ENCODE data around the gene ELFN1. TPM values are rescaled to one million over a fixed set of nuclear protein-coding genes. Genes with fewer than 3 reads are reported as not detected.
A peak's percentile ranks its signal among the peaks of the same experiment; 100 is the strongest.
"Not testable (repeated sequence)": the region's sequence is repeated elsewhere in the genome, so short reads cannot be mapped to it uniquely, and the experiment has no call there.

ELFN1 gene
- total RNA-seq, 1 donor = 12.7 TPM

DNA sequence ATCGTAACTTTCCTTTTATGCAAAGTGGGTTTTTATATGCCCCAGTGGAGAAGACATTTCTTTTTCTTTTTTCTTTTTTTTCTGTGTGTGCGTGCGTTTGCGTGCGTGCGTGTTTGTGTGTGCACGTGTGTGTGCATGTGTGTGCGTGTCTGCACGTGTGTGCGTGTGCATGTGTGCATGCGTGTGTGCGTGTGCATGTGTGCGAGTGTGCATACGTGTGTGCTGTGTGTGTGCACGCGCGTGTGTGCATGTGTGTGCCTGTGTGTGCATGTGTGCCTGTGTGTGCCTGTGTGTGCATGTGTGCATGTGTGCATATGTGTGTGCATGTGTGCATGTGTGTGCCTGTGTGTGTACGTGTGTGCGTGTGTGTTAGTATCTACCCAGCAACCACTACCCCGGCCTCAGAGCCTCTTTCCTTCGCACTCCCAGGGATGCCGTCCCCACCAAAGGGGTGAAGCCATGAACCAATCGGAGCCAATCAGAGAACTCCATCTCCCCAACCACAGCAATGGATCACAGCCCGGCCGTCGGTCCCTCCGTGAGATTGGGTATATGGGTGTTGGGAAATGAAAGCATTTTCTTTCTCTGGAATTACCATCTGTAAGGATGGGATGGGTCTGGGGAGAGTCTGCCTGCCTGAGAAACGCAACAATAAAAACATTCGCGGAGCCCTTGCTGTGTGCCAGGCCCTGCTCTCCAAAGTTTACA, 92.3 kb downstream of the ELFN1 start:
- no peaks in the 10 kb centered on the region for H3K79me2 ChIP-seq (ENCODE audit: insufficient read depth, low read length)
- DNase-seq (ENCODE audit: insufficient read length, low spot score, missing footprints) = peak; percentile 41
- no peak overlapping the region for H3K4me2 ChIP-seq (ENCODE audit: insufficient read depth, low read length)
- no peaks in the 10 kb centered on the region for H3K27me3 ChIP-seq (ENCODE audit: insufficient read depth, low read length)
- no peak overlapping the region for H2AFZ ChIP-seq (ENCODE audit: low read length)
- no peaks in the 10 kb centered on the region for H3K4me1 ChIP-seq (ENCODE audit: insufficient read depth, low read length)
- H3K9me3 ChIP-seq (ENCODE audit: low read depth, low read length) = peaks cover 17% of the 10 kb centered on the region
- no peak overlapping the region for H3K4me3 ChIP-seq (ENCODE audit: insufficient read depth, low read length)
- no peaks in the 10 kb centered on the region for H4K20me1 ChIP-seq (ENCODE audit: insufficient read depth, low read length)
- H3K36me3 ChIP-seq (ENCODE audit: insufficient read depth, low read length) = no peaks in the 10 kb centered on the region
- TF ChIP-seq, protein P1, sequence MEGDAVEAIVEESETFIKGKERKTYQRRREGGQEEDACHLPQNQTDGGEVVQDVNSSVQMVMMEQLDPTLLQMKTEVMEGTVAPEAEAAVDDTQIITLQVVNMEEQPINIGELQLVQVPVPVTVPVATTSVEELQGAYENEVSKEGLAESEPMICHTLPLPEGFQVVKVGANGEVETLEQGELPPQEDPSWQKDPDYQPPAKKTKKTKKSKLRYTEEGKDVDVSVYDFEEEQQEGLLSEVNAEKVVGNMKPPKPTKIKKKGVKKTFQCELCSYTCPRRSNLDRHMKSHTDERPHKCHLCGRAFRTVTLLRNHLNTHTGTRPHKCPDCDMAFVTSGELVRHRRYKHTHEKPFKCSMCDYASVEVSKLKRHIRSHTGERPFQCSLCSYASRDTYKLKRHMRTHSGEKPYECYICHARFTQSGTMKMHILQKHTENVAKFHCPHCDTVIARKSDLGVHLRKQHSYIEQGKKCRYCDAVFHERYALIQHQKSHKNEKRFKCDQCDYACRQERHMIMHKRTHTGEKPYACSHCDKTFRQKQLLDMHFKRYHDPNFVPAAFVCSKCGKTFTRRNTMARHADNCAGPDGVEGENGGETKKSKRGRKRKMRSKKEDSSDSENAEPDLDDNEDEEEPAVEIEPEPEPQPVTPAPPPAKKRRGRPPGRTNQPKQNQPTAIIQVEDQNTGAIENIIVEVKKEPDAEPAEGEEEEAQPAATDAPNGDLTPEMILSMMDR (IDR thresholded peaks at IDR 0.05; ENCODE audit: extremely low read depth, low read depth, low read length) = no peak
- no peak overlapping the region for H3K27ac ChIP-seq (ENCODE audit: low read depth, low read length)

DNA sequence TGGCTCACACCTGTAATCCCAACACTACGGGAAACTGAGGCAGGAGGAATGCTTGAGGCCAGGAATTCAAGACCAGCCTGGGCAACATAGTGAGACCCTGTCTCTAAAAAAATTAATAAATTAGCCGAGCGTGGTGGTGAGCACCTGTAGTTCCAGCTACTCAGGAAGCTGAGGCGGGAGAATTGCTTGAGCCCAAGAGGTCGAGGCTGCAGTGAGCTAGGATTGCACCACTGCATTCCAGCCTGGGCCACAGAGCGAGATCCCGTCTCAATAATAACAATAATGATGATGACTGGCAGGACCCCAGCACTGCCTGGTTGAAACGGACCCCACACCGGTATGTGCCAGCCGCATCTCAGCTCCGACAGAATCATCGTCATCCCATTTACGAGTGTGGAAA, 93.0 kb downstream of the ELFN1 start:
- no peak for DNase-seq (ENCODE audit: insufficient read length, low spot score, missing footprints)
- Histone ChIP-seq H3K79me2 (ENCODE audit: insufficient read depth, low read length) (no peaks in the 10 kb centered on the region), H2AFZ (ENCODE audit: low read length) (no peak overlapping the region), H3K36me3 (ENCODE audit: insufficient read depth, low read length) (no peaks in the 10 kb centered on the region), H3K4me3 (ENCODE audit: insufficient read depth, low read length) (no peak overlapping the region), H3K27me3 (ENCODE audit: insufficient read depth, low read length) (no peaks in the 10 kb centered on the region), H3K9me3 (ENCODE audit: low read depth, low read length) (peaks cover 17% of the 10 kb centered on the region), H3K4me1 (ENCODE audit: insufficient read depth, low read length) (no peaks in the 10 kb centered on the region), H3K27ac (ENCODE audit: low read depth, low read length) (no peak overlapping the region), H3K4me2 (ENCODE audit: insufficient read depth, low read length) (no peak overlapping the region), H4K20me1 (ENCODE audit: insufficient read depth, low read length) (no peaks in the 10 kb centered on the region)
- TF ChIP-seq, protein P1 (IDR thresholded peaks at IDR 0.05; ENCODE audit: extremely low read depth, low read depth, low read length) = no peak

DNA sequence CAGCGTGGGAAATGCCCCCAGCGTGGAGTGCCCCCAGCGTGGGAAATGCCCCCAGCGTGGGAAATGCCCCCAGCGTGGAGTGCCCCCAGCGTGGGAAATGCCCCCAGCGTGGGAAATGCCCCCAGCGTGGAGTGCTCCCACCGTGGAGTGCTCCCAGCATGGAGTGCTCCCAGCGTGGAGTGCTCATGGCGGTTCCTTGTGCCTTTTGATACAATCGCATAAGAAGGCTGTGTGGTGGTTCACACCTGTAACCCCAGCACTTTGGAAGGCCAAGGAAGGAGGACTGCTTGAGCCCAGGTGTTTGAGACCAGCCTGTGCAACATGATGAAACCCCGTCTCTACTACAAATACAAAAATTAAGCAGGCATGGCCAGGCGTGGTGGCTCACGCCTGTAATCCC, 93.8 kb downstream of the ELFN1 start:
- H3K79me2 ChIP-seq (ENCODE audit: insufficient read depth, low read length); H2AFZ ChIP-seq (ENCODE audit: low read length); H3K27me3 ChIP-seq (ENCODE audit: insufficient read depth, low read length); DNase-seq (ENCODE audit: insufficient read length, low spot score, missing footprints); H3K4me1 ChIP-seq (ENCODE audit: insufficient read depth, low read length); H4K20me1 ChIP-seq (ENCODE audit: insufficient read depth, low read length); H3K4me3 ChIP-seq (ENCODE audit: insufficient read depth, low read length); H3K4me2 ChIP-seq (ENCODE audit: insufficient read depth, low read length); H3K36me3 ChIP-seq (ENCODE audit: insufficient read depth, low read length); H3K27ac ChIP-seq (ENCODE audit: low read depth, low read length): not testable (repeated sequence)
- peaks cover 17% of the 10 kb centered on the region for H3K9me3 ChIP-seq (ENCODE audit: low read depth, low read length)

DNA sequence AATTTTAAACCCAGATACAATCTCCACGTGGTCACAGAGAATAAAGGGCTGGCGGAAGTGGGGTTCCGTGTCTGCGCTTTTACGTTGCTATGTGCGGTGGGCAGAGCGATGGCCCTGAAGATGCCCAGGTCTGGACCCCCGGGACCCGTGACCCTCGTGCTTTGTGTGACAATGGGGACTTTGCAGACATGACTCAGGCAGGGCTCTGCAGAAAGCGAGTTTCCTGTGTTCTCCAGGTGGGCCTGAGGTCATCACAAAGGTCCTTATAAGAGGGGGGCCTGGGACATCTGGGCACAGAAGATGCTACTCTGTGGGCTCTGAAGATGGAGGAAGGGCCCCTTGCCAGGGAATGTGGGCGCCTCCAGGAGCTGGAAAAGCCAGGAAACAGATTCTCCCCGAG, 95.3 kb downstream of the ELFN1 start:
- no peaks in the 10 kb centered on the region for H3K79me2 ChIP-seq (ENCODE audit: insufficient read depth, low read length)
- H3K9me3 ChIP-seq (ENCODE audit: low read depth, low read length) = peaks cover 17% of the 10 kb centered on the region
- H3K4me2 ChIP-seq (ENCODE audit: insufficient read depth, low read length) = no peak overlapping the region
- no peak overlapping the region for H3K4me3 ChIP-seq (ENCODE audit: insufficient read depth, low read length)
- no peaks in the 10 kb centered on the region for H4K20me1 ChIP-seq (ENCODE audit: insufficient read depth, low read length)
- H3K36me3 ChIP-seq (ENCODE audit: insufficient read depth, low read length) = no peaks in the 10 kb centered on the region
- no peak overlapping the region for H2AFZ ChIP-seq (ENCODE audit: low read length)
- no peak overlapping the region for H3K27ac ChIP-seq (ENCODE audit: low read depth, low read length)
- H3K27me3 ChIP-seq (ENCODE audit: insufficient read depth, low read length) = no peaks in the 10 kb centered on the region
- no peaks in the 10 kb centered on the region for H3K4me1 ChIP-seq (ENCODE audit: insufficient read depth, low read length)
- TF ChIP-seq, protein P1 (IDR thresholded peaks at IDR 0.05; ENCODE audit: extremely low read depth, low read depth, low read length) = no peak
- DNase-seq (ENCODE audit: insufficient read length, low spot score, missing footprints) = no peak

Data from osteoblast (primary cell).